GM19324 (cell line): ENCODE results near the gene DUSP12.
"Not testable (repeated sequence)": the region's sequence is repeated elsewhere in the genome, so short reads cannot be mapped to it uniquely, and the experiment has no call there.

Experiments used
- ATAC-seq: cut with Tn5 transposase; IDR thresholded peaks from one replicate; pipeline ENCODE4 v1.9.1; 2021; ENCODE audit warnings: mild to moderate bottlenecking, moderate library complexity; ENCODE audit not compliant: unreplicated experiment, low FRiP score

DUSP12 gene

DNA sequence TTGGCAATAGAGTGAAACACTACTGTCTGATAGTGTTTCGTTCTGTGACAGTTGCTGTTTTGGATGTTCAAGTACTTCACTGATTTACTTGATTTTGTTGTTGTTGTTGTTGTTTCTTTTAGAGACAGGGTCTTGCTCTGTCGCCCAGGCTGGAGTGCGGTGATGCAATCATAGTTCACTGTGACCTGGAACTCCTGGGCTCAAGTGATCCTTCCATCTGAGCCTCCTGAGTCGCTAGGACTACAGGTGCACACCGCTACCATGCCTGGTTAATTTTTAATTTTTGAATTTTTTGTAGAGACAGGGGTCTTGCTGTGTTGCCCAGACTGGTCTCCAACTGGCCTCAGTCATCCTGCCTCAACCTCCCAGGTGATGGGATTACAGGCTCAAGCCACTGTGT, 18.9 kb downstream of the DUSP12 start:
- no peak for ATAC-seq

DNA sequence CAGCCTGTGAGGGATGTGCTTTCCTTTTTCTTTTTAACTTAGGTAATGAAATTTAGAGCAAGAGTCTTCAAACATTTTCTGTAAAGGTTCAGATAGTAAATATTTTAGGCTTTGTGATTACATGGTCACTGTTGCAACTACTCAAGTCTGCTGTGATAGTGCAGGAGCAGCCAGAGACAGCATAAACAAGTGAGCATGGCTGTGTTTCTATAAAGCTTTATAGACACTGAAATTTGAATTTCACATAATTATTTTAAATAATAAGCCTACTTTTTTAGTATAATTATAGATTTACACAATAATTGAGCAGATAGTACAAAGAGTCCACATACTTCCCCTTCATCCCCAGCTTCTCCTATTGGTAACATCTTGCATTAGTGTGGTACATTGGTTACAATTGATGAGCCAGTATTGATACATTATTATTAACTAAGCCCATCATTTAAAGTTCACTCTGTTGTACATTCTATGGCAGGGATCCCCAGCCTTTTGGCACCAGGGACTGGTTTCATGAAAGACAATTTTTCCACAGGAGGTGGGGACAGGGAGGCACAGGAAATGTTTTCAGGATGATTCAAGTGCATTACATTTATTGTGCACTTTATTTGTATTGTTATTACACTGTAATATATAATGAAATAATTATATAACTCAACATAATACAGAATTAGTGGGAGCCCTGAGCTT, 19.5 kb downstream of the DUSP12 start:
- ATAC-seq: no peak

DNA sequence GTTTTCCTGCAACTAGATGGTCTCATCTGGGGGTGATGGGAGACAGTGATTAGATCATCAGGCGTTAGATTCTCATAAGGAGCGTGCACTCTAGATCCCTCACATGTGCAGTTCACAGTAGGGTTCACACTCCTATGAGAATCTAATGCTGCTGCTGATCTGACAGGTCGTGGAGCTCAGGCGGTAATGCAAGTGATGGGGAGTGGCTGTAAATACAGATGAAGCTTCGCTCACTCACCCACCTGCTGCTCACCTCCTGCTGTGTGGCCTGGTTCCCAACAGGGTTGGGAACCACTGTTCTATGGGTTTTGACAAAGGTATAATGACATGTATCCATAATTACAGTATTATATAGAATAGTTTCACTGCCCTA, 20.1 kb downstream of the DUSP12 start:
- not testable (repeated sequence) for ATAC-seq

DNA sequence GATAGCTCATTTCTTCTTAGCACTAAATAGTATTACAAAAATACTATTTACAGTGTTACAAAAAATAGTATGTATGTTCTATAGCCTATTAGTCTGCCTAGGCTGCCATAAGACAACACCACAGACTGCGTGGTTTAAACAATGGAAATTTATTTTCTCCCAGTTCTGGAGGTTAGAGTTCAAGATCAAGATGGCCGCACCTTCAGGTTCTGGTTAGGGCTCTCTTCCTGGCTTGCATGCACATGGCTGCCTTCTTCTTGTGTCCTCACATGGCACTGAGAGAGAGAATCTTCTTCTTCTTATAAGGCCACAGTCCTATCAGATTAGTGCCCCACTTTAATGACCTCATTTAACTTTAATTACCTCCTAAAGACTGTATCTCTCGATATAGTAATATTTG, 20.7 kb downstream of the DUSP12 start:
- no peak for ATAC-seq

DNA sequence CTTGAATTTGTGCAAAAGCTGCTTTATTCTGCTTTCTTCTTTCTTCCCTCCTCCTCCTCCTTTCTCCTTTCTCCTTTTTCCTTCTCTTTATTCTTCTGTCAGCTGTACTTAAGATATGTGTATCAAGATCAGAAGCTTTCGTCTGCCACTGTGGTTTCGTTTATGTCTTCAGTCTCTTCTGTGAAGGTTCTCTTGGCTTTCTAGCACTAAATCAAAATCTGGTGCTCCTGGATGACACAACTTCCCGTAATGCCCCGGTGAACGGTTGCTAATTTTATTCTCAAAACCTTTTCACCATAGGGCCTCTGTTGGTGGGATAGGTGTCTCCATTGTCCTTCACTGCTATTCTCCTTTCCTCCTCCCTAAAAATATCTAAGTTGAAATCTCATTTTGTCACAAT, 21.6 kb downstream of the DUSP12 start:
- ATAC-seq: no peak

DNA sequence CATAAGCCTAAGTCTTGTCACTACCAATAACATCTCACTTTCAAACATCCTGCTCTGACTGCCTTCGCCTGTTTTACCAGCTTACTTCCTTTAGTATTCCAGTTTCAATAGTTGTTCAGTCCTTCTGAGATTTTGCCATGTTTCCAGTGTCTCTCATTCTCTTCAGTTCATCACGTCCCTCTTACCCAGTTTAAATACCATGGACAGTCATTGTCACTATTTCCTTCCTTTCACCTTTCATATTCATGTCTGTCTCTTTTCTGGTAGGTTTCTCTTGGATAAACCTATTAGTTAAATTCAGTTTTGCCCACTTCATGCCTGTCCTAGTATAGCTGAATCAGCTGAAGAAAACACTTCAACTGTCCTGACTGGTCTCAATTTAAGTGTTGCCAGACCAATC, 22.4 kb downstream of the DUSP12 start:
- no peak for ATAC-seq

DNA sequence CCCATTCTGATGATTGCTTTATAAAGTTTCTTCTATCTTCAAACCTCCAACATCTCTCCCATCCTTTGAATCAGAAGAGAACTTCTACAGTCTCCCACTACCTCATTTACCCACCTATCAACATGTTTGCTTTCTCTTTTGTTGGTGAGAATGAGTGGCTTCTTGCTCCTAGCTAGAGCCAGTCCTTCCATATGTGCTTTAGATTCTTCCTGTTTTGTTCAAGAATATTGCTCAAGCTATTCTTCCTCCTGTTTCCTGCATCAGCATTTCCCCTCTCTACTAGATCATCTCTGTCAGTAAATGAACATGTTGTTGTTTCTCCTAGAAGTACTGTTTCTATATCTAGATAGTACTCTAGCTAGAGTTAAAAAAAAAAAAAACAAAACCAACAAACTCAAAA, 22.8 kb downstream of the DUSP12 start:
- ATAC-seq: no peak

DNA sequence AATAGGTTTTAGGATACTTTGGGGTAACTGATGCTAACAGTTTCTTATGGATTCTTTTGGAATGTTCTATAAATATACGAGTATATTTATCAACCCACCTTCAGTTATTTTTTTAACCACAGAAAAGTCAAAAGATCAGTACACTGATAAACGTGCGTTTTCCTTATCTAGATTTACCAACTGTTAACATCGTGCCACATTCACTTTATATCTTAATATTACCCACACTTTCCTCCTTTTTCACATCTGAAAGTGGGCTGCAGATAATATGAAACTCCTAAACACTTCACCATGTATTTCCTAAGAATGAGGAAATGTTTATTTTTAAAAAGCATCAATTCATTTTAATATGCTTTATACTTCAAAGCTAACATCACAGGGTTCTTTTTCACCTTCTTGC, 24.2 kb downstream of the DUSP12 start:
- no peak for ATAC-seq

- ATAC-seq: no peak
Measured at GRCh38 chr1:161777261-161777660, 27.7 kb downstream of the DUSP12 start.

GRCh38 chr1:161778522-161778921, 28.9 kb downstream of the DUSP12 start:
- no peak for ATAC-seq

- no peak for ATAC-seq
Measured at GRCh38 chr1:161779393-161779792, 29.8 kb downstream of the DUSP12 start.

DNA sequence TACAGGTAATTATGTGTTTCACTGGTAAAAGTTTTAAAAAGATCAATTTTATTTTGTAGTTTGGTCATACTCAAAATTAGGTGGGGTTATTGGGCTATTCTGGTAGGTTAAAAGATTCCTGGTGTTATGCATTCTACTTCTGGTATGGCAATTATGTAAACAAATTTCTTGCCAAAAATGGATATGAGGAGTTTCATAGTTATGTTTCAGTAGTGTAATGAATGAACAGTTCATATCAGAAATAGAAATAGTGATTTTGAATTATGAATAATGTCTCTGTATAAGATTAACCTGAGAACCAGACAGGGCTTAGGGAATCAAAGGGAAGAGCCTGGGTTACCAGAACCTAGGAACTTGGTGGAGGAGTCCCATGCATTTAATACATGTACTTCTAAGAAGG, 32.4 kb downstream of the DUSP12 start:
- ATAC-seq: no peak

DNA sequence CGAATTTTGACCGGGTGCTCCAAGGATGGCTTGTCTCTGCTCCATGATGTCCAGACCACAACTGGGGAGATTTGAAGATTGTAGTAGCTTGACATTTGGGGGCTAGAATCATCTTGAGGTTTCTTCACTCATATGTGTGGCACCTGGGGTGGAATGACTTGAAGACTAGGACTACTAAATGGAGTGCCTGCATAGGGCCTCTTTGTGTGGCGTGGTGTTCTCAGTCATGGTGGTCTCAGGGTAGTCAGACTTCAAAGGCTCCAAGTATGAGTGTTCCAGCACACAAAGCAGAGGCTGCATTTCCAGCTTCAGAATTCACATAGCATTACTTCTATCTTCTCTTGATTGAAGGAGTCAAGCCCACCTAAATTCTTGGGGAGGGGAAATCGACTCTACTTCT, 33.3 kb downstream of the DUSP12 start:
- ATAC-seq: no peak

DNA sequence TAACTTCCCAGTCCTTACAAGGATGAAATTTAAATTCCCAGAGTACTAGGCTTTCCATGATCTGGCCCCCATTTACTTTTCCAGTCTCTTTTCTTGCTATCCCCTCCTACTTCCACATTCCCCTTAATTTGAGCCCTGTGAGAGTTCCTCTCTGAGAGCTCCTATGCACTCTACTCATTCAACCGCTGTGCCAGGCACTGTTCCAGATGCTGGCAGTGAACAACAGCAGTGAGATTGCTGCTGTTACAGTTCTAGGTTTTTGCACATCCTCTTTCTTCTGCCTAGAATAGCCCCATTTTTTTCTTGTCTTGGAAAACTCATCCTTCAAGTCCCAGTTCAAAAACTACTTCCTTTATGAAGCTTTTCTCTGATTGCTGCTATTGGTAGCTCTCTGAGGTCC, 35.4 kb downstream of the DUSP12 start:
- no peak for ATAC-seq

- no peak for ATAC-seq
Measured at GRCh38 chr1:161787355-161787754, 37.8 kb downstream of the DUSP12 start.

DNA sequence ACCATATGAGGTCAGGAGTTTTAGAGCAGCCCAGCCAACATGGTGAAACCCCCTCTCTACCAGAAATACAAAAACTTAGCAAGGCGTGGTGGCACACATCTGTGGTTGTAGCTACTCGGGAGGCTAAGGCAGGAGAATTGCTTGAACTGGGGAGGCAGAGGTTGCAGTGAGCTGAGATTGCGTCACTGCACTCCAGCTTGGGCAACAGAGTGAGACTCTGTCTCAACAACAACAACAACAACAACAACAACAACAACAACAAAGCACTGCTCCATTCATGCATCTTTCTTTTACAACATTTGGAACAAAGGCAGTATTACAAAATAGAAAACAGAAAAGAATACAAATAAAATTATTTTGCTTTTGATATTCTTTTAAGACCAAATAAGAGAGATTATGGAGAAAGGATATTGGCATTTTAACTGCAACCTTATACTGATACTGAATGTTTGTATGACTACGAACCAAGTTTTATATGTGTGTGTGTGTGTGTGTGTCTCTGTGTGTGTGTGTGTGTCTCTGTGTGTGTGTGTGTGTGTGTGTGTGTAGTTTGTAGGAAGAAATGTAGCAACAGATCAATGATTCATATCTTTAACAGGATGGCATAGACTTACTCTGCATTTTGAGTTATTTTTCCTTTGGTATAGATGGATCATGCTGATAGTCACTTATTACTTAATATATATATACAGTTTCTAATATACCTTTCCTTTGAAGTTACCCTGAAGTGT, 41.2 kb downstream of the DUSP12 start:
- no peak for ATAC-seq

- ATAC-seq: no peak
Measured at GRCh38 chr1:161791904-161792655, 42.5 kb downstream of the DUSP12 start.

DNA sequence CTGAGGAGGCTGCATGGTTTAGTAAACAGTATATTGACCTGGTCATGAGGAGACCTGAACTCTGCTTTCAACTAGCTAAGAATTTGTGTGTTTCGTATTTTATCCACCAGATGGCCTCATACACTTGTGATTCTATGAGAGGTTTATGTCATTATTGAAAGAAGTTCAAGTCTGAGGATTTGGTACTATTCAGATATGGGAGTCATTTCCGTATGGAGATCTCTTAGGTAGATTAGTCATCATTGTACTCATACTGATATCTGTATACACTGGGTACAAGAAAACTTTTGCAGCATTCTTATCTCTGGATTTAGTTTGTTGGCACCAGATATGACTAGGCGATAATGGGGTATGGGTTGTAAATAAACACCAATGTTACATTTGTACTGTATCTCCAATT, 43.2 kb downstream of the DUSP12 start:
- ATAC-seq: no peak

GRCh38 chr1:161799792-161800191, 50.2 kb downstream of the DUSP12 start:
- no peak for ATAC-seq

DNA sequence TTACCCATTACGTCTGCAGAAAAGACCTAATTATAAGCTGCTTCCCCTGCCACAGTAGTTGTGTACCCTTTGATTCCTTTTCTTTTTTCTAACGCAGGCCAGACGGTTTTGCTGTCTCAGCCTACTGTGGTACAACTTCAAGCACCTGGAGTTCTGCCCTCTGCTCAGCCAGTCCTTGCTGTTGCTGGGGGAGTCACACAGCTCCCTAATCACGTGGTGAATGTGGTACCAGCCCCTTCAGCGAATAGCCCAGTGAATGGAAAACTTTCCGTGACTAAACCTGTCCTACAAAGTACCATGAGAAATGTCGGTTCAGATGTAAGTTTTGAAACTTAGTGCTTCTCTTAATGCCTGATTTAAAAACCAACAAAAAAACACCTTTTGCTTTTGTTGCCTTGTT, 52.4 kb downstream of the DUSP12 start:
- ATAC-seq: no peak

- ATAC-seq: no peak
Measured at GRCh38 chr1:161803181-161803580, 53.6 kb downstream of the DUSP12 start.
